GM12878 (cell line): ENCODE data around the gene RAPGEF3. TPM values are rescaled to one million over a fixed set of nuclear protein-coding genes. Genes with fewer than 3 reads are reported as not detected.

Experiments
- ATAC-seq: fragments of 200-7000 bp; cut with Tn5 transposase; 3 replicates; pipeline ENCODE4 v1.9.1; 2020; ENCODE audit warnings: mild to moderate bottlenecking, moderate library complexity
- BruUV-seq: library from RNA; stranded (reverse); fragments of 400-500 nt; replicated peaks from 2 replicates; lab custom pipeline; 2021; lab: Mats Ljungman, UMichigan
- CTCF ChIA-PET: fragments of 300-600 bp; sonication (Branson Sonifier 250); formaldehyde crosslinking; extraction: SDS; loops from one replicate; lab custom pipeline; 2021; ENCODE audit warnings: inconsistent platforms; lab: Yijun Ruan, JAX
- POLR2A ChIA-PET: fragments of 350-600 bp; formaldehyde crosslinking; extraction: SDS; loops from one replicate; lab custom pipeline; 2021; ENCODE audit warnings: inconsistent platforms; lab: Charles Lee
- RAD21 ChIA-PET: fragments of 300-600 bp; sonication (Branson Sonifier 250); formaldehyde crosslinking; loops from one replicate; lab custom pipeline; 2023; ENCODE audit warnings: antibody characterized with exemption; ENCODE audit not compliant: unreplicated experiment; lab: Charles Lee
- SMC1A ChIA-PET: fragments of 300-600 bp; sonication (Branson Sonifier 250); formaldehyde crosslinking; loops from one replicate; lab custom pipeline; 2023; ENCODE audit not compliant: unreplicated experiment, uncharacterized antibody; lab: Charles Lee
- DNase-seq: peaks from one replicate; pipeline ENCODE4 v3.0.0-alpha.2; 2011; ENCODE audit warnings: low read depth, low spot score
- FAIRE-seq: peaks from 3 replicates; lab custom pipeline; 2011; peaks lifted over from hg19 to GRCh38; lab: Jason Lieb, UNC
- H2AFZ ChIP-seq: 2 replicates; pipeline ENCODE4 v1.6.0; 2011; ENCODE audit warnings: low read depth, low read length, control low read depth; ENCODE audit not compliant: control insufficient read depth
- H3K27ac ChIP-seq: 2 replicates; pipeline ENCODE4 v1.5.1; 2011; ENCODE audit warnings: control low read depth; ENCODE audit not compliant: control insufficient read depth, insufficient read depth
- H3K27me3 ChIP-seq, 2 experiments: replicated peaks in 1 of 2; 2 replicates each; pipeline versions ENCODE4 v1.6.0 to v1.6.1; 2011; ENCODE audit warnings: low read length in 1 of 2; ENCODE audit not compliant: control insufficient read depth in 2 of 2, insufficient read depth in 2 of 2
- H3K36me3 ChIP-seq, 2 experiments: 2 replicates each; pipeline ENCODE4 v1.5.1; 2011; ENCODE audit warnings: low read length in 1 of 2; ENCODE audit not compliant: control insufficient read depth in 2 of 2, insufficient read depth in 2 of 2
- H3K4me1 ChIP-seq: 2 replicates; pipeline ENCODE4 v1.6.1; 2011; ENCODE audit warnings: mild to moderate bottlenecking, low read length, moderate library complexity, mixed read lengths; ENCODE audit not compliant: control insufficient read depth, insufficient read depth
- H3K4me2 ChIP-seq: 2 replicates; pipeline ENCODE4 v1.6.0; 2011; ENCODE audit warnings: control low read depth; ENCODE audit not compliant: control insufficient read depth, insufficient read depth
- H3K4me3 ChIP-seq: fragments of 200-600 bp; sonication (generic); 2 replicates; pipeline ENCODE4 v1.5.1; 2016
- H3K79me2 ChIP-seq: 2 replicates; pipeline ENCODE4 v1.6.0; 2011; ENCODE audit warnings: low read length; ENCODE audit not compliant: control insufficient read depth, insufficient read depth
- H3K9ac ChIP-seq: 2 replicates; pipeline ENCODE4 v1.8.0; 2011; ENCODE audit warnings: low read length, control low read depth, mixed read lengths; ENCODE audit not compliant: control insufficient read depth, insufficient read depth
- H3K9me3 ChIP-seq: replicated peaks from 3 replicates; pipeline ENCODE4 v1.5.1; 2011; ENCODE audit warnings: mild to moderate bottlenecking, low read length; ENCODE audit not compliant: control insufficient read depth, insufficient read depth
- H4K20me1 ChIP-seq: 2 replicates; pipeline ENCODE4 v1.6.0; 2011; ENCODE audit not compliant: control insufficient read depth, insufficient read depth
- KDM1A ChIP-seq: fragments of 200-600 bp; sonication (generic); IDR thresholded peaks from 2 replicates; pipeline ENCODE4 v1.6.1; 2016; ENCODE audit warnings: borderline replicate concordance
- MTA2 ChIP-seq: fragments of 450-650 bp; IDR thresholded peaks from 2 replicates; pipeline ENCODE4 v1.6.1; 2016; ENCODE audit warnings: low read depth, mild to moderate bottlenecking, moderate library complexity
- SKIL ChIP-seq: fragments of 450-650 bp; IDR thresholded peaks from 2 replicates; pipeline ENCODE4 v1.6.1; 2017; ENCODE audit warnings: mild to moderate bottlenecking, low read depth, inconsistent platforms; ENCODE audit not compliant: poor library complexity, severe bottlenecking
- SP1 ChIP-seq: IDR thresholded peaks from one replicate; pipeline ENCODE4 v1.6.1; 2011; ENCODE audit warnings: low read depth, low read length
- WGBS: methylation state at CpG from one replicate; pipeline ENCODE4 v1.1.6; 2016; ENCODE audit warnings: low lambda C conversion rate; ENCODE audit not compliant: insufficient replicate concordance, insufficient coverage; ENCODE audit errors: missing lambda C conversion rate; 5-methylcytosine and 5-hydroxymethylcytosine counted together
- in situ Hi-C: fragments of 300-500 bp; cut with MboI; formaldehyde crosslinking; loops from 9 replicates; pipeline ENCODE4 v1.14.3; 2018; ENCODE audit warnings: mixed read lengths
- intact Hi-C: fragments of 100-400 bp; cut with micrococcal nuclease; formaldehyde crosslinking; loops from one replicate; pipeline ENCODE4 v1.14.2; 2022; ENCODE audit not compliant: unreplicated experiment
- polyA plus RNA-seq, 11 experiments: library from polyadenylated mRNA; depleted of rRNA in 4 of 11; unstranded in 6 of 11; stranded (reverse) in 5 of 11; fragments of >200 nt; fragmentation: Nextera tagmentation in 4 of 11; fragmentation: Illumina TruSeq in 1 of 11; extraction: Ambion mirVana in 4 of 11; extraction: Trizol in 1 of 11; gene quantifications; 1 replicate in 1 of 11; 2 replicates in 10 of 11; pipeline versions ENCODE4 v1.2.1 to v1.2.3, GENCODE V29; 2011 to 2016; ENCODE audit warnings: inconsistent platforms in 2 of 11, missing spikeins in 2 of 11, low read depth in 1 of 11
- total RNA-seq, 4 experiments: library from RNA; depleted of rRNA in 3 of 4; stranded (reverse); fragments of >200 nt in 3 of 4; fragmentation: Illumina TruSeq in 1 of 4; extraction: Trizol in 1 of 4; gene quantifications; 2 replicates each; pipeline versions ENCODE4 v1.2.1 to v1.2.3, GENCODE V29; 2013 to 2021

RAPGEF3 gene
- total and polyA plus RNA-seq, 10 of the 15 experiments (the other 5 are each of a cell fraction or from before 2014, with no cell fraction given): 0.02 to 0.92 (median 0.31) TPM; not detected in 2

GRCh38 chr12:47746073-47746472 is 12.6 kb downstream of the RAPGEF3 start (continued):
- no peak for TF ChIP-seq SP1
- TF ChIP-seq KDM1A: no peak
- no peak for TF ChIP-seq MTA2

GRCh38 chr12:47745485-47746041 is 13.1 kb downstream of the RAPGEF3 start:
- RAD21 ChIA-PET: interaction anchor here (1.7 to 7.8 kb wide), 5 partner anchors 12 to 94 kb away, joined by 6 to 327 read pairs (median 120); partner anchors contain the start of gene RAPGEF3
- POLR2A ChIA-PET: interaction anchor here (1.4 to 3.0 kb wide), 2 partner anchors 9 to 12 kb away, joined by 3 to 14 read pairs; no protein-coding TSS in a partner anchor
- in situ Hi-C loops (no loop called here), intact Hi-C loops (no loop called here)
- ATAC-seq (no peak), DNase-seq (no peak), FAIRE-seq (no peak)
- Histone ChIP-seq H3K27me3 (no peaks in the 10 kb centered on the region), H4K20me1 (no peaks in the 10 kb centered on the region), H3K9me3 (no peaks in the 10 kb centered on the region), H3K4me1 (peaks cover 16% of the 10 kb centered on the region), H3K27ac (no peak overlapping the region), H2AFZ (no peak overlapping the region), H3K4me3 (no peak overlapping the region), H3K9ac (no peak overlapping the region), H3K4me2 (no peak overlapping the region), H3K36me3 (no peaks in the 10 kb centered on the region), H3K79me2 (no peaks in the 10 kb centered on the region)
- TF ChIP-seq SKIL: no peak
- WGBS: 34% methylated on average over 16 of the region's 16 CpGs
- no TSS peak for BruUV-seq
- CTCF ChIA-PET: interaction anchor here (6.1 to 10.4 kb wide), 5 partner anchors 11 to 92 kb away, joined by 36 to 814 read pairs (median 207); partner anchors contain the start of genes RAPGEF3 and SLC48A1
- SMC1A ChIA-PET: interaction anchor here (1.7 to 10.3 kb wide), 6 partner anchors 12 to 94 kb away, joined by 5 to 277 read pairs (median 134); partner anchors contain the start of genes RAPGEF3 and SLC48A1
